ENCODE results near the gene LRPAP1. TPM values are rescaled to one million over a fixed set of nuclear protein-coding genes. Genes with fewer than 3 reads are reported as not detected.

Gene LRPAP1
- total and polyA plus RNA-seq, 2 experiments from 2014 or later, result 63.0 to 82.5 TPM

DNA sequence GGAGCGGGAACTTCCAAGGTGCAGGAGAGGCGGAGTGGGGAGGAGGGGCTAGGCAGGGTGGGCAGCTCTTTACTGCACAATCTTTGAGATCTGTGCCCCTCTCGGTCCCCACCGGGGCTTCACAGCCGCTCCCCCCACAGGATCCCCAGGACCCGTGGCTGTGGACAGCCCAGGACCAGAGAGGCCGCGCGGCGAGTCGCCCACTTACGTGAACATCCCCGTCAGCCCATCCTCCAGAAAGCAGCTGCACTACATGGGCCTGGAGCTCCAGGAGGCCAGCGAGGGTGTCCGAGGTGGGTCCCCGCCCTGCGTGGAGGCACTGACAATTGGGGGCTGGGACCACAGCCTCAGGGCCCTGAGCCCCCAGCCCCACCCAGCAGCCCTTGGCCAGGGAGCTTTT lies 32.1 kb downstream of the LRPAP1 start:
- DNase-seq (ENCODE audit: low spot score) (no peak), ATAC-seq (no peak)
- Mint-ChIP-seq H3K9me3 (no peaks in the 10 kb centered on the region), H3K27me3 (ENCODE audit: insufficient read depth, low read depth, poor library complexity) (peaks cover 31% of the 10 kb centered on the region), H3K4me3 (no peak overlapping the region), H3K4me1 (no peaks in the 10 kb centered on the region; the same call in 2 of the 3 replicates), H3K27ac (no peak overlapping the region), H3K36me3 (ENCODE audit: low read depth) (peaks cover 8% of the 10 kb centered on the region)
- no peak overlapping the region for H3K4me2 ChIP-seq
- H3K27me3 ChIP-seq (ENCODE audit: insufficient read depth), result peaks cover 29% of the 10 kb centered on the region
- TF ChIP-seq CREB1 (CRISPR knock-in tag; IDR thresholded peaks at IDR 0.05; ENCODE audit: low read depth), result no peak
- no peak for TF ChIP-seq POLR2AphosphoS5 (IDR thresholded peaks at IDR 0.05; ENCODE audit: low read depth)
- TF ChIP-seq EZH2phosphoT487 (IDR thresholded peaks at IDR 0.05; ENCODE audit: unreplicated experiment), result no peak
- no peak for TF ChIP-seq ZNF114 (CRISPR knock-in tag; IDR thresholded peaks at IDR 0.05)
- TF ChIP-seq EZH2 (IDR thresholded peaks at IDR 0.05; ENCODE audit: low read depth, unreplicated experiment), result no peak
- TF ChIP-seq JUNB (IDR thresholded peaks at IDR 0.05; ENCODE audit: unreplicated experiment), result no peak
- no peak for TF ChIP-seq ZNF331 (CRISPR knock-in tag; IDR thresholded peaks at IDR 0.05; ENCODE audit: low read depth)
- no peak overlapping the region for H3K4me3 ChIP-seq
- H4K20me1 ChIP-seq (replicated peaks; ENCODE audit: insufficient read depth), result peaks cover 17% of the 10 kb centered on the region
- H2AFZ ChIP-seq, result no peak overlapping the region
- H3K4me1 ChIP-seq (ENCODE audit: insufficient read depth), result no peaks in the 10 kb centered on the region
- no peaks in the 10 kb centered on the region for H3K9me2 ChIP-seq (ENCODE audit: insufficient read depth)
- no peaks in the 10 kb centered on the region for H3F3A ChIP-seq (replicated peaks; ENCODE audit: low read depth)
- H3K36me3 ChIP-seq (ENCODE audit: insufficient read depth), result no peaks in the 10 kb centered on the region
- H3K27ac ChIP-seq (ENCODE audit: low read depth), result no peak overlapping the region
- peaks cover 5% of the 10 kb centered on the region; the same call in 1 of the 2 replicates for H3K79me2 ChIP-seq (replicated peaks; ENCODE audit: insufficient read depth)

DNA sequence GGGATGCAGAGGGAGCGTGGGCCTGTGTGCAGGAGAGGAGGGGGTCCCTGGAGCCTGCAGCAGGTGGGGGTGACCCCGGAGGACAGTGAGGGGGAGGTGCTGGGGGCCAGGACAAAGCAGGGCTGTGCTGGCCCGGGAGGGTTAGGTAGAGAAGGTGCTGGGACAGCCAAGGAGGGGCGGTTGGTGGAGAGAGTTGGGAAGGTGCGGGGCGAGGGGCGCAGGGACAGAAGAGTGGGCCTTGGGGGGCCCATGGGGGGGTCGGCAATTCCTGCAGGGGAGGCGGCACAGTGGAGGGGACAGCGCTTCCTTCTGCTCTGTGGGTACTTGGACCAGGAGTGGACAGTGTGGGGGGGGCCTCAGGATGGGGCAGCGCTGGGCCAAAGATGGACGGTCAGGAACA lies 32.5 kb downstream of the LRPAP1 start:
- Mint-ChIP-seq H3K27ac (no peak overlapping the region), H3K4me3 (no peak overlapping the region), H3K4me1 (no peaks in the 10 kb centered on the region; the same call in 2 of the 3 replicates), H3K36me3 (ENCODE audit: low read depth) (peaks cover 5% of the 10 kb centered on the region), H3K27me3 (ENCODE audit: insufficient read depth, low read depth, poor library complexity) (peaks cover 35% of the 10 kb centered on the region), H3K9me3 (no peaks in the 10 kb centered on the region)
- Histone ChIP-seq H3K9me2 (ENCODE audit: insufficient read depth) (no peaks in the 10 kb centered on the region), H2AFZ (no peak overlapping the region), H3K79me2 (replicated peaks; ENCODE audit: insufficient read depth) (peaks cover 5% of the 10 kb centered on the region; the same call in 1 of the 2 replicates), H3K4me3 (no peak overlapping the region), H3K27me3 (ENCODE audit: insufficient read depth) (peaks cover 33% of the 10 kb centered on the region), H3K27ac (ENCODE audit: low read depth) (no peak overlapping the region), H3K36me3 (ENCODE audit: insufficient read depth) (no peaks in the 10 kb centered on the region), H4K20me1 (replicated peaks; ENCODE audit: insufficient read depth) (peaks cover 17% of the 10 kb centered on the region), H3F3A (replicated peaks; ENCODE audit: low read depth) (no peaks in the 10 kb centered on the region), H3K4me2 (no peak overlapping the region), H3K4me1 (ENCODE audit: insufficient read depth) (no peaks in the 10 kb centered on the region)
- ATAC-seq (no peak), DNase-seq (ENCODE audit: low spot score) (no peak)
- no peak for TF ChIP-seq CREB1 (CRISPR knock-in tag; IDR thresholded peaks at IDR 0.05; ENCODE audit: low read depth)
- TF ChIP-seq, protein P1, sequence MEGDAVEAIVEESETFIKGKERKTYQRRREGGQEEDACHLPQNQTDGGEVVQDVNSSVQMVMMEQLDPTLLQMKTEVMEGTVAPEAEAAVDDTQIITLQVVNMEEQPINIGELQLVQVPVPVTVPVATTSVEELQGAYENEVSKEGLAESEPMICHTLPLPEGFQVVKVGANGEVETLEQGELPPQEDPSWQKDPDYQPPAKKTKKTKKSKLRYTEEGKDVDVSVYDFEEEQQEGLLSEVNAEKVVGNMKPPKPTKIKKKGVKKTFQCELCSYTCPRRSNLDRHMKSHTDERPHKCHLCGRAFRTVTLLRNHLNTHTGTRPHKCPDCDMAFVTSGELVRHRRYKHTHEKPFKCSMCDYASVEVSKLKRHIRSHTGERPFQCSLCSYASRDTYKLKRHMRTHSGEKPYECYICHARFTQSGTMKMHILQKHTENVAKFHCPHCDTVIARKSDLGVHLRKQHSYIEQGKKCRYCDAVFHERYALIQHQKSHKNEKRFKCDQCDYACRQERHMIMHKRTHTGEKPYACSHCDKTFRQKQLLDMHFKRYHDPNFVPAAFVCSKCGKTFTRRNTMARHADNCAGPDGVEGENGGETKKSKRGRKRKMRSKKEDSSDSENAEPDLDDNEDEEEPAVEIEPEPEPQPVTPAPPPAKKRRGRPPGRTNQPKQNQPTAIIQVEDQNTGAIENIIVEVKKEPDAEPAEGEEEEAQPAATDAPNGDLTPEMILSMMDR (conservative IDR thresholded peaks at IDR 0.05; ENCODE audit: low read depth in 2 of 2), result no peak
- TF ChIP-seq EZH2 (IDR thresholded peaks at IDR 0.05; ENCODE audit: low read depth, unreplicated experiment), result no peak
- TF ChIP-seq ZNF331 (CRISPR knock-in tag; IDR thresholded peaks at IDR 0.05; ENCODE audit: low read depth), result no peak
- TF ChIP-seq, protein P2, sequence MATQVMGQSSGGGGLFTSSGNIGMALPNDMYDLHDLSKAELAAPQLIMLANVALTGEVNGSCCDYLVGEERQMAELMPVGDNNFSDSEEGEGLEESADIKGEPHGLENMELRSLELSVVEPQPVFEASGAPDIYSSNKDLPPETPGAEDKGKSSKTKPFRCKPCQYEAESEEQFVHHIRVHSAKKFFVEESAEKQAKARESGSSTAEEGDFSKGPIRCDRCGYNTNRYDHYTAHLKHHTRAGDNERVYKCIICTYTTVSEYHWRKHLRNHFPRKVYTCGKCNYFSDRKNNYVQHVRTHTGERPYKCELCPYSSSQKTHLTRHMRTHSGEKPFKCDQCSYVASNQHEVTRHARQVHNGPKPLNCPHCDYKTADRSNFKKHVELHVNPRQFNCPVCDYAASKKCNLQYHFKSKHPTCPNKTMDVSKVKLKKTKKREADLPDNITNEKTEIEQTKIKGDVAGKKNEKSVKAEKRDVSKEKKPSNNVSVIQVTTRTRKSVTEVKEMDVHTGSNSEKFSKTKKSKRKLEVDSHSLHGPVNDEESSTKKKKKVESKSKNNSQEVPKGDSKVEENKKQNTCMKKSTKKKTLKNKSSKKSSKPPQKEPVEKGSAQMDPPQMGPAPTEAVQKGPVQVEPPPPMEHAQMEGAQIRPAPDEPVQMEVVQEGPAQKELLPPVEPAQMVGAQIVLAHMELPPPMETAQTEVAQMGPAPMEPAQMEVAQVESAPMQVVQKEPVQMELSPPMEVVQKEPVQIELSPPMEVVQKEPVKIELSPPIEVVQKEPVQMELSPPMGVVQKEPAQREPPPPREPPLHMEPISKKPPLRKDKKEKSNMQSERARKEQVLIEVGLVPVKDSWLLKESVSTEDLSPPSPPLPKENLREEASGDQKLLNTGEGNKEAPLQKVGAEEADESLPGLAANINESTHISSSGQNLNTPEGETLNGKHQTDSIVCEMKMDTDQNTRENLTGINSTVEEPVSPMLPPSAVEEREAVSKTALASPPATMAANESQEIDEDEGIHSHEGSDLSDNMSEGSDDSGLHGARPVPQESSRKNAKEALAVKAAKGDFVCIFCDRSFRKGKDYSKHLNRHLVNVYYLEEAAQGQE (IDR thresholded peaks at IDR 0.05; ENCODE audit: unreplicated experiment), result no peak
- no peak for TF ChIP-seq JUNB (IDR thresholded peaks at IDR 0.05; ENCODE audit: unreplicated experiment)
- TF ChIP-seq, protein P3, sequence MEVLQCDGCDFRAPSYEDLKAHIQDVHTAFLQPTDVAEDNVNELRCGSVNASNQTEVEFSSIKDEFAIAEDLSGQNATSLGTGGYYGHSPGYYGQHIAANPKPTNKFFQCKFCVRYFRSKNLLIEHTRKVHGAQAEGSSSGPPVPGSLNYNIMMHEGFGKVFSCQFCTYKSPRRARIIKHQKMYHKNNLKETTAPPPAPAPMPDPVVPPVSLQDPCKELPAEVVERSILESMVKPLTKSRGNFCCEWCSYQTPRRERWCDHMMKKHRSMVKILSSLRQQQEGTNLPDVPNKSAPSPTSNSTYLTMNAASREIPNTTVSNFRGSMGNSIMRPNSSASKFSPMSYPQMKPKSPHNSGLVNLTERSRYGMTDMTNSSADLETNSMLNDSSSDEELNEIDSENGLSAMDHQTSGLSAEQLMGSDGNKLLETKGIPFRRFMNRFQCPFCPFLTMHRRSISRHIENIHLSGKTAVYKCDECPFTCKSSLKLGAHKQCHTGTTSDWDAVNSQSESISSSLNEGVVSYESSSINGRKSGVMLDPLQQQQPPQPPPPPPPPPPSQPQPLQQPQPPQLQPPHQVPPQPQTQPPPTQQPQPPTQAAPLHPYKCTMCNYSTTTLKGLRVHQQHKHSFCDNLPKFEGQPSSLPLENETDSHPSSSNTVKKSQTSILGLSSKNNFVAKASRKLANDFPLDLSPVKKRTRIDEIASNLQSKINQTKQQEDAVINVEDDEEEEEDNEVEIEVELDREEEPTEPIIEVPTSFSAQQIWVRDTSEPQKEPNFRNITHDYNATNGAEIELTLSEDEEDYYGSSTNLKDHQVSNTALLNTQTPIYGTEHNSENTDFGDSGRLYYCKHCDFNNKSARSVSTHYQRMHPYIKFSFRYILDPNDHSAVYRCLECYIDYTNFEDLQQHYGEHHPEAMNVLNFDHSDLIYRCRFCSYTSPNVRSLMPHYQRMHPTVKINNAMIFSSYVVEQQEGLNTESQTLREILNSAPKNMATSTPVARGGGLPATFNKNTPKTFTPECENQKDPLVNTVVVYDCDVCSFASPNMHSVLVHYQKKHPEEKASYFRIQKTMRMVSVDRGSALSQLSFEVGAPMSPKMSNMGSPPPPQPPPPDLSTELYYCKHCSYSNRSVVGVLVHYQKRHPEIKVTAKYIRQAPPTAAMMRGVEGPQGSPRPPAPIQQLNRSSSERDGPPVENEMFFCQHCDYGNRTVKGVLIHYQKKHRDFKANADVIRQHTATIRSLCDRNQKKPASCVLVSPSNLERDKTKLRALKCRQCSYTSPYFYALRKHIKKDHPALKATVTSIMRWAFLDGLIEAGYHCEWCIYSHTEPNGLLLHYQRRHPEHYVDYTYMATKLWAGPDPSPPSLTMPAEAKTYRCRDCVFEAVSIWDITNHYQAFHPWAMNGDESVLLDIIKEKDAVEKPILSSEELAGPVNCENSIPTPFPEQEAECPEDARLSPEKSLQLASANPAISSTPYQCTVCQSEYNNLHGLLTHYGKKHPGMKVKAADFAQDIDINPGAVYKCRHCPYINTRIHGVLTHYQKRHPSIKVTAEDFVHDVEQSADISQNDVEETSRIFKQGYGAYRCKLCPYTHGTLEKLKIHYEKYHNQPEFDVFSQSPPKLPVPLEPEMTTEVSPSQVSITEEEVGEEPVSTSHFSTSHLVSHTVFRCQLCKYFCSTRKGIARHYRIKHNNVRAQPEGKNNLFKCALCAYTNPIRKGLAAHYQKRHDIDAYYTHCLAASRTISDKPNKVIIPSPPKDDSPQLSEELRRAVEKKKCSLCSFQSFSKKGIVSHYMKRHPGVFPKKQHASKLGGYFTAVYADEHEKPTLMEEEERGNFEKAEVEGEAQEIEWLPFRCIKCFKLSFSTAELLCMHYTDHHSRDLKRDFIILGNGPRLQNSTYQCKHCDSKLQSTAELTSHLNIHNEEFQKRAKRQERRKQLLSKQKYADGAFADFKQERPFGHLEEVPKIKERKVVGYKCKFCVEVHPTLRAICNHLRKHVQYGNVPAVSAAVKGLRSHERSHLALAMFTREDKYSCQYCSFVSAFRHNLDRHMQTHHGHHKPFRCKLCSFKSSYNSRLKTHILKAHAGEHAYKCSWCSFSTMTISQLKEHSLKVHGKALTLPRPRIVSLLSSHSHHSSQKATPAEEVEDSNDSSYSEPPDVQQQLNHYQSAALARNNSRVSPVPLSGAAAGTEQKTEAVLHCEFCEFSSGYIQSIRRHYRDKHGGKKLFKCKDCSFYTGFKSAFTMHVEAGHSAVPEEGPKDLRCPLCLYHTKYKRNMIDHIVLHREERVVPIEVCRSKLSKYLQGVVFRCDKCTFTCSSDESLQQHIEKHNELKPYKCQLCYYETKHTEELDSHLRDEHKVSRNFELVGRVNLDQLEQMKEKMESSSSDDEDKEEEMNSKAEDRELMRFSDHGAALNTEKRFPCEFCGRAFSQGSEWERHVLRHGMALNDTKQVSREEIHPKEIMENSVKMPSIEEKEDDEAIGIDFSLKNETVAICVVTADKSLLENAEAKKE (CRISPR knock-in tag; IDR thresholded peaks at IDR 0.05), result no peak
